ENCODE data around the gene TENM4. TPM values are rescaled to one million over a fixed set of nuclear protein-coding genes. Genes with fewer than 3 reads are reported as not detected.
A peak's percentile ranks its signal among the peaks of the same experiment; 100 is the strongest.

Gene TENM4
- total RNA-seq, 4 donors from 2014 or later = 0.02 to 0.82 (median 0.23) TPM

- ATAC-seq (no peak), DNase-seq (no peak)
- peaks cover 0 to under 1% of the 10 kb centered on the region in 2 donors for H3K4me1 ChIP-seq
- H3K9me3 ChIP-seq = no peaks in the 10 kb centered on the region
- H3K27ac ChIP-seq = no peak overlapping the region
- no peaks in the 10 kb centered on the region for H3K36me3 ChIP-seq
- intact Hi-C loops (cut with DNase I; ENCODE audit: low total_unique reads) (no loop called here), in situ Hi-C loops (cut with MboI; ENCODE audit: low sequenced_read_pairs in 4 of 4) (loop anchor here in 1 of 4 donors (25.0 kb wide), 1 partner anchor 416 kb away; no protein-coding TSS in a partner anchor)
- no peaks in the 10 kb centered on the region for H3K27me3 ChIP-seq
- TF ChIP-seq CTCF (IDR thresholded peaks at IDR 0.05 in 4 of 5, conservative IDR thresholded peaks at IDR 0.05 in 1 of 5) (no peak), POLR2A (IDR thresholded peaks at IDR 0.05) (no peak)
- no peak overlapping the region for H3K4me3 ChIP-seq
Measured at GRCh38 chr11:79077702-79078330, 363.0 kb downstream of the TENM4 start.

DNA sequence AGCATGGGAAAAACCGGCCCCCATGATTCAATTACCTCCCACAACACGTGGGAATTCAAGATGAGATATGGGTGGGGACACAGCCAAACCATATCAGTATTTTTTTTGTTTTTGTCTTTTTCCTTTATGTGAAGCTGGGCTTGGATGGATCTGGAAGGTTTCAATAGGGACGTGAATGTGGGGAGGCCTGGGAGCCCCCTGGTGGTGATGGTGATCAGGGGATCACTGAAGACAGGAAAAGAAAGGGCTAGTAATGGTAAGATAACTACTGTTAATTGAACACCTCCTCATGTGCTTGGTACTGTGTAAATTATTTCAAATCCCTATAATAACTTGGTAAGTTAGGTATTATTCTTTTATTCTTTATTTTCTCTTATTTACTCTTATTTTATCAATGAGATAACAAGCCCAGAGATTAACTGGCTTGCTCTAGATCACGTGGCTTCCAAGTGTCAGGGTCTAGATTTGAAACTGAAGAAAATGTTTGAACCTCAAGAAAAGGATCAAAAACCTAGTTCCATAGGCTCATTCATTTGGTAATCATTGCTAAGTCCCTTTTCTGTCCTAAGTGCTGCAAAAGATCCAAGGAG is 364.2 kb downstream of the TENM4 start:
- Histone ChIP-seq H3K27me3 (no peaks in the 10 kb centered on the region), H3K36me3 (no peaks in the 10 kb centered on the region), H3K4me1 (no peaks in the 10 kb centered on the region), H3K27ac (no peak overlapping the region), H3K4me3 (no peak overlapping the region), H3K9me3 (no peaks in the 10 kb centered on the region)
- TF ChIP-seq POLR2A (IDR thresholded peaks at IDR 0.05) = no peak
- TF ChIP-seq CTCF (IDR thresholded peaks at IDR 0.05 in 4 of 5, conservative IDR thresholded peaks at IDR 0.05 in 1 of 5) = peak; percentile 5 to 52 (median 30)
- in situ Hi-C loops (cut with MboI; ENCODE audit: low sequenced_read_pairs in 4 of 4) (loop anchor here in 1 of 4 donors (25.0 kb wide), 1 partner anchor 414 kb away; no protein-coding TSS in a partner anchor), intact Hi-C loops (cut with DNase I; ENCODE audit: low total_unique reads) (no loop called here)
- no peak for DNase-seq
- no peak for ATAC-seq

GRCh38 chr11:79074547-79074946 is 366.3 kb downstream of the TENM4 start:
- Histone ChIP-seq H3K27me3 (no peaks in the 10 kb centered on the region), H3K27ac (no peak overlapping the region), H3K36me3 (no peaks in the 10 kb centered on the region), H3K4me3 (no peak overlapping the region), H3K4me1 (no peaks in the 10 kb centered on the region), H3K9me3 (no peaks in the 10 kb centered on the region)
- DNase-seq = no peak
- in situ Hi-C loops (cut with MboI; ENCODE audit: low sequenced_read_pairs in 4 of 4) (loop anchor here in 1 of 4 donors (25.0 kb wide), 1 partner anchor 412 kb away; no protein-coding TSS in a partner anchor), intact Hi-C loops (cut with DNase I; ENCODE audit: low total_unique reads) (no loop called here)
- TF ChIP-seq CTCF (IDR thresholded peaks at IDR 0.05 in 4 of 5, conservative IDR thresholded peaks at IDR 0.05 in 1 of 5) (no peak), POLR2A (IDR thresholded peaks at IDR 0.05) (no peak)
- ATAC-seq = no peak

- DNase-seq (no peak), ATAC-seq (no peak)
- Histone ChIP-seq H3K4me3 (no peak overlapping the region), H3K36me3 (no peaks in the 10 kb centered on the region), H3K4me1 (no peaks in the 10 kb centered on the region), H3K9me3 (no peaks in the 10 kb centered on the region), H3K27me3 (no peaks in the 10 kb centered on the region), H3K27ac (no peak overlapping the region)
- in situ Hi-C loops (cut with MboI; ENCODE audit: low sequenced_read_pairs in 4 of 4) (loop anchor here in 1 of 4 donors (25.0 kb wide), 1 partner anchor 409 kb away; no protein-coding TSS in a partner anchor), intact Hi-C loops (cut with DNase I; ENCODE audit: low total_unique reads) (no loop called here)
- TF ChIP-seq CTCF (IDR thresholded peaks at IDR 0.05 in 4 of 5, conservative IDR thresholded peaks at IDR 0.05 in 1 of 5) (no peak), POLR2A (IDR thresholded peaks at IDR 0.05) (no peak)
Measured at GRCh38 chr11:79071190-79071589, 369.6 kb downstream of the TENM4 start.

Measured in gastrocnemius medialis (tissue), 4 donors.